GM21723 (cell line): ENCODE results near the gene BPTF.
A peak's percentile ranks its signal among the peaks of the same experiment; 100 is the strongest.
"Not testable (repeated sequence)": the region's sequence is repeated elsewhere in the genome, so short reads cannot be mapped to it uniquely, and the experiment has no call there.

Source experiments
- ATAC-seq: cut with Tn5 transposase; IDR thresholded peaks from one replicate; pipeline ENCODE4 v1.9.1; 2021; ENCODE audit warnings: mild to moderate bottlenecking, moderate library complexity; ENCODE audit not compliant: unreplicated experiment

BPTF gene

DNA sequence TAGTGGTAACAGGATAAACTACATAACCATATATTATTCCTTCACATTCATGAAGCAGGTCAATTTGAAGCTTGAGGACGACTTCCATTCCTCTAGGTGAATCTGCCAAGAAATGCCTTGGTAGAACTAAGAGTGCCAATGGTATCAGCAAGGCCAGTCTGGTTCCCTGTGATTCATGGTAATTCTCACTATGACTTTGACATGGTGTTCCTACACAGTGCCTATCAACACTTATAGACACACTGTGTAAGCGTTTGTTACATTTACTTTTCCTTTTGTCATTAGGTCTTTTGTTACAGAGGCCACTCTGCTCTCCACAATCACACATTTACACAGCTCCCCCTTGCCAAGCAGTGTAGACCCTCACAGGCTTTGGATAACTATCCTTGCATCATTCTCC, 136.9 kb downstream of the BPTF start:
- ATAC-seq: not testable (repeated sequence)

DNA sequence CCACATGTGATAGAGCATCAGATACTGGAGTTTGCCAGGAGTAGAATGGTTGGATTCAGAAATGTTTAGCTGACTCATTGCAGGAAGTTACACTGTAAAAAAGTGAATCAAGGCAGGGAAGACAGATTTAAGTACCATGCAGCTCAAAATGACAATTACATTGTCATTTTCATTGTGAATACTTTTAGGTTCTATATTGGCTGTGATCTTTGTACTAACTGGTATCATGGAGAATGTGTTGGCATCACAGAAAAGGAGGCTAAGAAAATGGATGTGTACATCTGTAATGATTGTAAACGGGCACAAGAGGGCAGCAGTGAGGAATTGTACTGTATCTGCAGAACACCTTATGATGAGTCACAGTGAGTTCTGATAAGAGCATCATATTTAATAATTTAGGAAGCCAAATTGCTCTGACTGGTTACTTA, 137.9 kb downstream of the BPTF start:
- ATAC-seq: not testable (repeated sequence)

- ATAC-seq: no peak
These were observed 145.5 kb downstream of the BPTF start for GRCh38 chr17:67970783-67971182.

DNA sequence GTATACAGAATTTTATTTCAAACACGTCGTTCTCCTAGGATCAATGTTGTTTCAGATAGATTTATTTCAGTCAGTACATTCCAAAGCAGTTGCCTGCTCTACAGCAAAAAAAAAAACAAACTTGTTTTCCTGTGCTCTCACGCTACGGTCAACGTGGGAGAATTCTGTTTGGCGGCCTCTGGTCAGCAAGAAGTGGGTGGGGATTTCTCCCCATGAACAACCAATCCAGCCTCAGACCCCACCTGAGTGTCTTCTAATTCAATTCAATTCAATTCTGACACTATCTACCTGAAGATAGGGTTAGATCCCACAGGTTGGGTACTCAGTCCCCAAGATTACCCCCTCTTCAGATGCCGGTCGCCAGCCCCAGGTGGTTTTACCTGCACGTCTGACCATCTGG, 148.9 kb downstream of the BPTF start:
- ATAC-seq: no peak

DNA sequence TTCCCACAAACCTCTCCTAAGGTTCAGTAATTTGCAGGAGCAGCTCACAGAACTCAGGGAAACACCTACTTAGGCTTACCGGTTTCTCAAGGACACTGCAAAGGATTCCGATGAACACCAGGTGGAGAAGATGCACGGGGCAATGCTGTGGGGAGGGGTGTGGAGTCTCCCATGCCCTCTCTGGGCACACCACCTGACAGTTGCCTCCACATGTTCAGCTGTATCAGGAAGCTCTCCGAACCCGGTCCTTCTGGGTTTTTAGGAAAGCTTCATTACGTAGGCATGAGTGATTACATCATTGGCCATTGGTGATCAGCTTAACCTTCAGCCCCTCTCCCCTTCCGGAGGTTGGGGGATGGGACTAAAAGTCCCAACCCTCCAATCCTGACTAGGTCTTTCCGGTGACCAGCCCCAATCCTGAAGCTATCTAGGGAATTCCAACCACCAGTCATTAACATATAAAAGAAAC, 149.3 kb downstream of the BPTF start:
- ATAC-seq: no peak

GRCh38 chr17:67976306-67976705, 151.0 kb downstream of the BPTF start:
- not testable (repeated sequence) for ATAC-seq

GRCh38 chr17:67980456-67980855, 155.2 kb downstream of the BPTF start:
- no peak for ATAC-seq

- ATAC-seq: not testable (repeated sequence)
These were observed 155.6 kb downstream of the BPTF start for GRCh38 chr17:67980883-67981282.

DNA sequence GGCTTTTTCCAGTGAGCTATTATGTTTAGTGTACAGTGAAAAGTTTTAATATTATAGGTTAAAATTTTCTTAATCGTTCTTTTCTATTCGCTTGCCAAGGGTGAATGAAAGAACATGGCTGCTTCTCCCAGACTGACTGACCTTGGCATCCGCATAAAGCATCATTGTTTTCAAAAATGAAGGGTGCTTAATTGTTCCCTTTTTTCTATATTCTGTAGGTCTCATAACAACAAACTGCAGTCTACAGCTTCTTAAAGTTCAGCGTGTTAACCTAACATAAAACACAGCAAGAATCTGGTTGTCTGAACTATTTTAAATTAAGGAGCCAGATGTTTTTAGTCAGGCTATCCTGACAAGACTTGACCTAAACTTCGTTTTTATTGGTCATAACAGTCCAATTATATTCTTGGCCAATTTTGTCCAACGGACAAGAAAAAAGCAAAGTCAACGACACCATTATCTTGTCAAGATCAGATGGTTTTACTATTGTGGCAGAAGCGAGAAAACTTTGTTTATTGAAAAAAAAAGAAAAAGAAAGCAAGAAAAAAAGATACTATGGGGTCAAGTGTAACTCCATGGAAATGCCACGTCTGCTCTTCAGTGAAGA, 156.8 kb downstream of the BPTF start:
- ATAC-seq: no peak

DNA sequence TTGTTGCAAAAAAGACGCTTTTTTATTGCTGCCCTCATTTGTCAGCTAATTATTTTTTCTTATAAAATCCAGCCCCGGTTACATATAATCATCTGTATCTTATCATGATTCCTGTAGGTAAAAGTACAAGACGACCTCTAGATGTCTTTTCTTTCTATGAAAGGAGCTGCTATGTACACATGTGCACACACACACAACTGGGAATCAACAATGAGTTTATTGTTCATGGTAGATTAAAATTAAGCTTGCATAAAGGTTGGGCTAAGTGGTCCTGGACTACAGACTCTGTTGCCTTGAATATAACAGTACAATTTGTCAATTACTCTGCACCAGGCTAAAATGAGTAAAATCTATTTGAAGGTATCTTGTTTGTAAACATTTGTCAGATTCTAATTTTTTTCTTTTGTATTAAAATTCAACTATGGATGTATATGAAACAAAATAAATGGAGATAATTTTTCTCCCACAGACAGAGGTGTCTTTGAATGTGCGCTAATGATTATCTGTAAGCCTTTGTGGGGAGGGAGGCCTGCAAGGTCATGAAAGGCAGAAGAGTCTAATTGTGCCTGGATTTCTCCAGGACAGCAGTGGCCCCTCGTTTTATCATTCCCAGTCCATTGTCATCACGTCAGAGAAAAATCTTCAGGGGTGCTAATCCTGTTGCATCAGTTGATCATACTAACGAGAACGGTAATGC, 157.5 kb downstream of the BPTF start:
- no peak for ATAC-seq

GRCh38 chr17:67983383-67983688, 158.0 kb downstream of the BPTF start:
- no peak for ATAC-seq

- ATAC-seq: no peak
These were observed 165.6 kb downstream of the BPTF start for GRCh38 chr17:67990909-67991308.

DNA sequence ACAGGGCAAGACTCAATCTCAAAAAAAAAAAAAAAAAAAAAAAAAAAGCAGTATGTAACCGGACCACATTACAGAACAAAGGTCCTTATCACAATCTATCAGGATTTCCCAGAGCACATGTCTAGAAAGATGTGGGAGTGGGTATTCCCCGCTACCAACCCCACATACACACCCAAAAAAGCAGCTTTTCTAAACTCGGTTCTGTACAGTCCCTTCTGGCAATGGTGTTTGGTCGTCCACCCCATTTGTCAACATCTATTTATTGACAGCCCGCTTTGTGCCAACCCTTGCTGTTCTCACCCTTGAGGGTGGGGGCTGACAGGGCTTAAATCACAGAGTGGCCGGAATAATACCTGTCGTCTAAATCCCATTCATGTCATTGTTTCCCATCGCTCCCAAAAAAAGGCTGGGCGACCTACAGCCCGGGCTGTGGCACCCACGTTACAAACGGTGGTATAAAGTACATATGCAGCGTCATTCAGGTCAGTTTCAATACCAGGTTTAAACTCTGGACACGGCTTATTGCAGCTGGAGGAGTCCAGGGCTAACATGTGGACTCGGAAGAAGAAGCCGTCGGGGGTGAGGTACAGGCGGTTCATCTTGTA, 167.3 kb downstream of the BPTF start:
- peak; percentile 13 for ATAC-seq

- peak; percentile 76 for ATAC-seq
These were observed 168.1 kb downstream of the BPTF start for GRCh38 chr17:67993153-67993997.

DNA sequence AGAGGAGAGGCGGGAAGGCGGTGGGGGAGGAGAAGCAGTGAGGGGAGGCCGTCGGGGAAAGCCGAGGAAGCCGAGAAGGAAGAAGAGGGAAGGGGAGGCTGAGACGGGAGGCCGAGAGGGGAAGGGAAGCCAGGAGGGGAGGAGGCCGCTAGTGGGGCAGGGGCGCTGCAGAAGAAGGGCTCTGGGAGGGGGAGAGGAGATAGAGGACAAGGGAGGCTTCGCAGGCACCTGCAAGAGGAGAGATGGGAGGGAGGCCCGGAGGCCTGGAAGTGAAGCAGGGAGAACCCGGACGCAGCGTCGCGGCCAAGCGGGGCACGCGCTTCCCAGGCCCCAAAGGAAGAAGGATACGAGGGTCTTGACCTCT, 168.7 kb downstream of the BPTF start:
- no peak for ATAC-seq

- ATAC-seq: no peak
These were observed 169.7 kb downstream of the BPTF start for GRCh38 chr17:67994817-67995569.

GRCh38 chr17:67995570-67996263, 170.4 kb downstream of the BPTF start:
- ATAC-seq: no peak

DNA sequence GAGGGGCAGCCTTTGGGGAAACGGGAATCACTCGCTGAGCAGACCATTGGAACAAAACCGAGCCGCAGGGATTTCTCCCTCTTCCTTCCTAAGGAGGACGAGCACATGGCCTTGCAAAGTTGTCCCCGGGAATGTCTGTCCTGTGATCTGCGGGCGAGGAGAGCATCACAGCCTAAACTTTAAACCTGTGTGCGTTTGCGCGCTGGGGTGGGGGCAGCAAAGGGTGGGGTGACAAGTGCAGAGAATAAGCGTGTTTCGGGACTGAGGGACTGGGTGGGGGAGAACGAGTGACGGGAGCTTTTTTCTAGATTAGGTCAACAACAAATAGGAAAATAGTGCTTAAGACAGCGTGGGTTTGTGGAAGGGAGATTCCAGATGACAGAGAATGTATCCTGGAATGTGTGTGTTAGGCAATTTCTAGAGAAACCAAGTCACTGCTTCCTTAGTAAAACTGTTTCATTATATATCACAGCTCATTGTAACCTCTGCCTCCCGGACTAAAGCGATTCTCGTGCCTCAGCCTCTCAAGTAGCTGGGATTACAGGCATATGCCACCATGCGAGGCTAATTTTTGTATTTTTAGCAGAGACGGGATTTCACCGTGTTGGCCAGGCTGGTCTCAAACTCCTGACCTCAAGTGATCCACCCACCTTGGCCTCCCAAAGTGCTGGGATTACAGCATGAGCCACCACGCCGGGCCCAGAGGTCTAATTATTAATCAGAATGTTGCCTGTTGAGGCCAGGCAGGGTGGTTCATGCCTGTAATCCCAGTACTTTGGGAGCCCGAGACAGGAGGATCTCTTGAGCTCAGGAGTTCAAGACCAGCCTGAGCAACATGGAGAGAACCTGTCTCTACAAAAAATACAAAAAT, 171.2 kb downstream of the BPTF start, which contains the start of gene C17orf58:
C17orf58 (minus strand) TSS at position 169 of the 871 bp plus-strand sequence. CDS start 271 bp downstream, outside the sequence.
- not testable (repeated sequence) for ATAC-seq

GRCh38 chr17:67998466-67998865, 173.2 kb downstream of the BPTF start:
- ATAC-seq: no peak
